ENCODE results near the gene SMG6.
"Not testable (repeated sequence)": the region's sequence is repeated elsewhere in the genome, so short reads cannot be mapped to it uniquely, and the experiment has no call there.

The SMG6 gene

DNA sequence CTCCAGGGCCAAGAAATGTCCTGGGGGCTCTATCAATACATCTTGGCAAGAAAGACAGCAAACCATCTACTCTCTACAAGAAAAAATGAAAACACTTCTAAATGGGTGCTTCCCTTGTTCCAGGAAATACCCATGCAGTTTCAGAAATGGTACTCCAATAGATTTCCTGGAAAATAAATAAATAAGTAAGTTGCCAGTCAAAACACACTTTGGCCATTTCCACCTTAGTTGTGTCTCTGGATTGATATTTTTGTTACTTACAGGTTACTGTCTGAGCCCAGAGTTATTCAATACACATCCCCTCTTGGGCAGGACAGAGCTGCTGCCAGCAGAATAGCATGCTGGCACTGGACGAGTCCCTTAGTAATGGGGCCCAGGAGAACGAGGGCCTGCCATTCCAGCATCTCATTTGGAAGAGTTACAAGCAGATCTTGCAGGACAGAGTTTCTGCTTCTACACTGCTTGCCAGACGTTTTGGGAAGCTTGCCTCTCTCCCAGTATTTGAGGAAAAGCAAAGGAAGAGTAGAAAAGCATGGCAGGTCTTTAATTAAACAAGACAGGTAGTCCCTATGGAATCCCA lies 100.5 kb downstream of the SMG6 start:
- DNase-seq (ENCODE audit: low spot score): no peak

DNA sequence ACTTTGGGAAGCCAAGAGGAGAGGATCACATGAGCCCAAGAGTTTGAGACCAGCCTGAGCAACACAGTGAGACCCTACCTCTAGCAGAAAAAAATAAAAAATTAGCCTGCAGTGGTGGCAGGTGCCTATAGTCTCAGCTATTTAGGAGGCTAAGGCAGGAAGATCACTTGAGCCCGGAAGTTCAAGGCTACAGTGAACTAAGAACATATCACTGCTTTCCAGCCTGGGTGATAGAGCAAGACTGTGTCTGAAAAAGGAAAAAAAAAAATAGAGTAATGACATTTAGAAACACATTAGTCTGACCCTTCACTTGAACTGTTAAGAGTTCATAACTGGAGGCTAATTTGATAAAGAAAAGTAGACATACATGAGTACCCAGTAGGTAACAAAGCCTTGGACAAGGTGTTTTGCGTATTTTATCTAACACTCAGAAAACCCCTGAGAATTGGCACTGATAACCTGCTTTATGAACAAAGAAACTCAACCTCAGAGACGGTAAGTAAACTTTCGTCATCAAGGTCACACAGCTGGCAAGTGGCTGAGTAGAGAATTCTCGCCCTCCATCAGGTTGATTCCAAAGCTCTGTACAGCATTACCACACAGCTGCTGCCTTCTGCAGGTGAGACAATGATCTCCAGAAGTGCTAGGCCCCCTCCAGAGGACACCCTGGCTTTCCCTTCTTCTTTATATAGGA lies 101.1 kb downstream of the SMG6 start:
- no peak for DNase-seq (ENCODE audit: low spot score)

DNA sequence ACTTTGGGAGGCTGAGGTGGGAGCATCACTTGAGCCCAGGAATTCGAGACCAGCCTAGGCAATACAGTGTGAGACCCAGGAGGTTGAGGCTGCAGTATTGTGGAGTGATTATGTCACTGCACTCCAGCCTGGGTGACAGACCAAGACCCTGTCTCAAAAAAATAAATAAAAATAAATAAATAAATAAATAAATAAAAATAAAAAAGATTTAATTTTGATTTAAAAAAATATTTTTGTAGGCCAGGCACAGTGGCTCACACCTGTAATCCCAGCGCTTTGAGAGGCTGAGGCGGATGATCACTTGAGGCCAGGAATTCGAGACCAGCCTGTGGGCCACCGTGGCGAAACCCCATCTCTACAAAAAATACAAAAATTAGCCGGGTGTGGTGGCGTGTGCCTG lies 104.2 kb downstream of the SMG6 start:
- DNase-seq (ENCODE audit: low spot score): not testable (repeated sequence)

DNA sequence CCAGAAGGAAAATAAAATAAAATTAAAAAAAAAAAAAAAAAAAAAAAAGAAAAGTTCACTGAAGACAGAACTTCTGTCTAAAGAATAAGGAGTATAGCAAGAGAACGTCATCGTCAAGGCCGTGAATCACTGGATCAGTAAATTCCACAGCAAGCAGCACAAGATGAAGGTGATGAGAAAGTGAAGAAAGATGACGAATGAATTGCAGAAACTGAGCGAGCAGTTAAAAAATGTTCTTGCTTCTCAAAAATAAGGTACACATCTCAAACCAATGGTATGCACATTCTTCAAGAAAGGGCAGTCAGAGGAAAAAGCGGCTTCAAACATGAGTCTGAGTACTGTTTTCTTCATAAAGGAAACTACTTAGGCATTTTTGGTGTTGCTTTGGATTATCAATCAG lies 104.7 kb downstream of the SMG6 start:
- DNase-seq (ENCODE audit: low spot score): no peak

DNA sequence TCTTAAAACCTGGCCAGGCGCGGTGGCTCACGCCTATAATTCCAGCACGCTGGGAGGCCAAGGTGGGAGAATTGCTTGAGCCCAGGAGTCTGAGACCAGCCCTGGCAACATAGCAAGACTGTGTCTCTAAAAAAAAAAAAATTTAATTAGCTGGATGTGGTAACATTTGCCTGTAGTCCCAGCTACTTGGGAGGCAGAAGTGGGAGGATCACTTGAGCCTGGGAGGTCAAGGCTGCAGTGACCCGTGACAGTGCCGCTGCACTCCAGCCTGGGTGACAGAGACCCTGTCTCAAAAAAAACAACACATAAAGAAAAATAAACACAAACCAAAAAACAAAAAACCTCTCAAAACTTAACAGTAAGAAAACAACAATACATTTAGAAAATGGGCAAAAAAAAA lies 106.3 kb downstream of the SMG6 start:
- DNase-seq (ENCODE audit: low spot score): no peak

DNA sequence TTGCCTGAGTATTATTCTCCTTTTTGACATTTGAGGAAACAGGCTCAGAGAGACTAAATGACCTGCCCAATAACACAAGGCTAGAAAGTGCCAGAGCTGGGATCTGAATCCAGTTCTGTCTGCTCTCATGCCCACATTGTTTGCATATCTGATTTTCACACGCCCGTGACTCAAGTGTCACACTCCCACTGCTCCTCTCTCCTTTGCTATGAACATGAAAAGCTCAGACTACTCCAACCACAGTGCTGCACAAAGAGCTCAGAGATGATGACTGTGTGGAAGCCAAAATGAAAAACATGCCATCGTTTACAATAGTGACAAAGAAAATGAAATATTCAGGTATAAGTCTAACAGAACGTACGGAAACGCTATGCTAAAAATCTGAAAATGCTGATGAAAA lies 107.9 kb downstream of the SMG6 start:
- no peak for DNase-seq (ENCODE audit: low spot score)

DNA sequence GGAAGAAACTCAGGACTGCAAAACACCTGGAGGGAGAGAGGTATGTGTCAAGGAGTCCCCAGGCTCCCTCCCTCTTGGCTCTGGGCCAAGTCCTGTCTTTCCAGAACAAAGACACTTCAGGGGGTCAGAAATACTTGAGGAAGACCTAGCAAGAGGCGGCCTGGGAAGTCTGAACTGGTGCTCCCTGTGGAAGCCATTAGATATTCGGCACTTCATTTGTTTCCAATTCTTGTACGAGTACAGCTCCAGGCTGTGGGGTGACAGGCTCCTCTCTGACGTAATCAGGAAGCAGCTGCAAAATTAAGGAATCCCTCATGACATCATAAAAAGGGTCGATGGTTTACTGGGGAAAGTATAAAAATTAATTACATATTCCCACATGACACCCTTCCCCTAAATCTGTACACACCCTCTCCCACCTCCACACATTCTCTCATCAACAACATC lies 108.7 kb downstream of the SMG6 start:
- DNase-seq (ENCODE audit: low spot score): no peak

DNA sequence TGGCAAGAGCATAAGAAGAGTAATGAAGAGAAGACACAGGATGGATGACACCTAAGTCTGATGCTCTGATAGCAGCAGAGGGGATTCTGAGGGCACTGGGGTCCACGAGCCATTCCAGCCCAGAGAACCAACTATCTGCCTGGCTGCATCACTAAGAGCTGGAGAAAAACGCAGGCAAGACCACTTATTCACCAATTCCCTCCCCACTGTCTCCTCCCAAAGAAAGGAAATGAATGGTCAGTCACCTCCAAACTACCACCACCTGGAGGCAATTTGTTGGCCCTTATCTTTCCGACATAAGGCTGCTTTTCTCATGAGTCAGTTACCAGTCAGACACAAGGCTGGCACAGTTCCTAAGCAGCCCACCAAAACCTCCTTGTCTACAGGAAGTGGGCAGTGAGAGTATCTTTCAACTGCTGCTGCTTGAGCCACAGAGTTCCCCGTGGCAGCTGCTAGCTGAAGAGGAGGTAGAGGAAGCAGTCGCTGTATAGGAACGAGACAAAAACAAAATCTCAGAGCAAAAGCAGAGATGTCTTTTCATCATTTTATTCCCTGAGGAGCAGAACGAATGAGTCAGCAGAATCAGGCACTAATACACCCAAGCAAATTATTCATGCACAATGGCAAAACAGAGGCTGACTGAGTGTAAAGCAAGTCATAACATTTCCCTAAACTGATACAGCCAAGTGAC lies 111.1 kb downstream of the SMG6 start:
- peak; percentile 9 for DNase-seq (ENCODE audit: low spot score)

DNA sequence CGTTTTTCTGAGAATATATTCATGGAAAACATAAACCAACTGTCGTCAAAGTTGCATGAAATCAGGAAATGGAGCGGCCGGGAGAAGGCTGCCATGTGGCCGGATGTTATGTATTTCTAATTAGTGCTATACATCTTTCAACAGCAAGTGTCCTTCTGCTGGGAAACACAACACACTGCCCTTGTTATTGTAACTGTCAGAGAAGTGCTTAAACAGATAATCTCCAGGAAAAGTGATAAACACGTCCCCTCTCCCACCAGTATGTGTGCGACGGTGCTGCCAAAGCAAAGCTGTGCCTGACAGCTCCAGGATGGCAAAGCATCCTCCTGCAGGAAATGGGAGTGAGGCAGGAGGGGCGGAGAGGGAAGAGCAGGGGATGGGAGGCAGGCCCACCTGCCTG lies 111.8 kb downstream of the SMG6 start:
- no peak for DNase-seq (ENCODE audit: low spot score)

DNA sequence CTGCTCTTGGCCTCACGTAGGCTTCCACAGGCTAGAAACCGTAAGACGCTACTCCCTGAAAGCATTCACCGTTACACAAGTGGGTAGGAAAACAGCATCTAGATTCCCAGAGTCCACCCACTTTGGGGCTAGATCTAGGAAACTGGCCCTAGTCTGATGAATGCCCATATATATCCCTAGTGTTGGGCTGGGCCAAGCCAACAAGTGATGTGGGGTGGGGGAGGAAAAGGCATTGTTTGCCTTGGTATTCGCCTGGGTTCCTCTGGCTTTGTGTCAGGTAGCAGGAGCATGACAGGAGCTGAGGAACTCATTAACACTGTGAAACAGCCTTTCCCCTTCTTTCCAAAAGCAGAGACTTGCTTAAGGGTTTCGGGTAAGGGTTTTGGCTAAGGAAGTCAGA lies 112.4 kb downstream of the SMG6 start:
- DNase-seq (ENCODE audit: low spot score): no peak

DNA sequence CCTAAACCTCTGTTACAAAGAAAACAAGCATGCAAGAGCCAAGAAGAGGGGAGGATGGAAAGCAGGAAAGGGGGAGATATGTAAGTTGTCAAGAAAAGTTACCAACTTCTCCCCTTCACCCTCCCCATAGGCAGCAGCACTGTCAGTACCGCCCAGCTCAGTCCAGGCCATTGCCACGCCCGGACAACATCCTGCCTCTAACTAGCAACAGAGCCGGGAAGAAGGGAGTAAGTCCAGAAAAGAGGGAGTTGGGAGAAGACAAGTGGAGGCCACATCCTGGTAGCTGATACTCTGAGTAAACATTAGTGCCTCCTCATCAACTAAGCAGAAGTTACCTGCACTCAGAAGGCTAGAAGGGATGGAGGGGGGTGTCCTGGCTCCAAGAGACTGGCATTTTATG lies 113.6 kb downstream of the SMG6 start:
- DNase-seq (ENCODE audit: low spot score): no peak

DNA sequence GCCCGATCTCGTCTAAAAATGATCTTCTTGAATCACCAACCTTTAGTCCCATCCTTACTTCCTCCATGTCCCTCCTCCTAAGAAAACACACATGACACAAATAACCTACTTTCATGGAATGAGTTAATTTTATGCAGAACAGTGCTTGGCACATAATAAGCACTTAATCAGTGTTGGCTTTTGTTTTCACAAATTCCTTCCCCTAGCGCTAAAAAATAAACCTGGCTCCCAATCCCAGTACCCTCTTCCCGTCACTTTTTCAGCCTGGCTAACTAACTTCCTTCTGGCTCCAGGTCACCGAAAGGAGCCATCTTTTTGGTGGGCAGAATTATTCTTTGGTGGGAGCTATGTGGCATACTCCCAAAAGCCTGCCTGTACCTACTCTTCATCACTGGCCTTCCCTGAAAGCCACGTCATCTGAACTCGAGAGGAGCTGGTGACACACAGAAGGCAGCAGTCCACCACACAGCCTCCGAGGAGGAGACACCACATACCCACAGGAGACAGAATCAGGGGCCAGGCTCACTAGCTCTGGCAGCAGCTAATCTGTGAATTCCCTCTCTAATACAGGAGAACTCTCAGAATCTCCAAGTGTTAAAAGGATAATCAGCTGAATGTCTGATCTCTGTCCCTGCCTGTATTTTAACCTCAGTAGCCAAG lies 114.5 kb downstream of the SMG6 start:
- DNase-seq (ENCODE audit: low spot score): no peak

DNA sequence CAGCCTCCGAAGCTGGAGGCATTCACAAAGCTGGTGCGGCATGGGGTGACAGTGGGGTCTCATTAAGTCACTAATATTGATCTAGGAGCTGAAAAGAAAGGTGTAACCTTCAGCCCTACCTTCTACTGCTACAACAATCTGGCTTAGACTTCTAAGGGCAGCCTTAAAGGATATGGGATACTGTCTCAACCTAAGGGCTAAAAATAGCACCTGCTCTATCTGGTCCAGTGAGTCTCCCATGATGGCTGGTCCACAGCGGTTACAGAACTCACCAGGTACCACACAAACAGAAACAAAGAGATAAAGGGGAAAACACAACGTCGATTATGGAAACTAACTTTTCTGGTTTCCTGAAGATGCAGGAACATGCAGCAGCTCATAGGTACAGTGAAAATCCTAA lies 115.8 kb downstream of the SMG6 start:
- no peak for DNase-seq (ENCODE audit: low spot score)

DNA sequence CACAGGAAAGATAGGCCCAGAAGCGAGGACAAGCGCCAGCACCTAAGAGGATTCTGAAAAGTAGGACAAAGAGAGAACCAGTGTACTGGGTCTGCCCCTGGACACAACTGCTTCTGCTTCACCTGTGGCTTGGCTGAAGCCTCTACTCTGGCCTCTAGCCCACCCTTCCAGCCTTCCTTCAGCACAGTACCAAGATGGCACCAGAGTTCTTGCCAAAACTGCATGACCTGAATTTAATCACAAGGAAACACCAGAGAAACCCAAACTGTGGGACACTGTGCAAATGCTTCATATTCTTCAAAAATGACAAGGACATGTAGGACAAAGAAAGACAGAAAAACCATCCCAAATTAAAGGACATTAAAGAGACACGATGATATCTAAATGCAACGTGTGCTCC lies 116.6 kb downstream of the SMG6 start:
- DNase-seq (ENCODE audit: low spot score): no peak

DNA sequence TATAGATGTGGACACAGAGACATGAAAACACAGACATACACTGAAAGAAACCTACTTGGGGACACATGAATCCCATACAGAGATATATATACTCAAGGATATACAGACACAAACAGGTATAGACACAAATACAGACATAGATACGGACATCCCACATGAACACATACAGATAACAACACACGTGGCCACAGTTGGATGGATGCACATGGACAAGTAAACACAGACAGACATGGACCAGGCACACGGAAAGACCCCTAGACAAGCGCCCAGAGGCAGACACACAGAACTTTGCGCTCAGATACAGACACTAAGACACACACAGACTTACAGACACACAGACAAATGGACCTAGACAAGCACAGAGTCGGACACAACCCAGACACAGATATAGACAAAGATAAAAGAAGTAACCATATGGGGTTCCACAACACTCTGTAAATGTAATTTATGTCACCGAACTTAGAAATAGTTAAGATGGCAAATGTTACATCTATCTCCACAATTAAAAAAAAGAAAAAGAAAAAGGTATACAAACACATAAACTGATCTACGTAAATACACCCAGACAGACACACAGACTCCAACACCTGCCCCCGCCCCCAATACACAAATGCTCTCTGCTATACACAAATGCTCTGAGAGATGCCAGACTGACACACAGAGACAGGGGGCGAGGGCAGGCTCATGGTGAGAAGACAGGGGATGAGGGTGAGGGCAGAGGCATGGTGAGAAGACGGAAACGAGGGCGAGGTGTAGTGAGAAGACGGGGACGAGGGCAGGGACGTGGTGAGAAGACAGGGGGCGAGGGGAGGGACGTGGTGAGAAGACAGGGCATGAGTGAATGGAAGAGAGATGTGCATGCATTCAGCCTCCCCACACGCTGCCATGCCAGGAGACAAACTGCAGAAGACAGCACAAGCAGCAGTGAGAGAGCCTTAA lies 118.3 kb downstream of the SMG6 start:
- no peak for DNase-seq (ENCODE audit: low spot score)

DNA sequence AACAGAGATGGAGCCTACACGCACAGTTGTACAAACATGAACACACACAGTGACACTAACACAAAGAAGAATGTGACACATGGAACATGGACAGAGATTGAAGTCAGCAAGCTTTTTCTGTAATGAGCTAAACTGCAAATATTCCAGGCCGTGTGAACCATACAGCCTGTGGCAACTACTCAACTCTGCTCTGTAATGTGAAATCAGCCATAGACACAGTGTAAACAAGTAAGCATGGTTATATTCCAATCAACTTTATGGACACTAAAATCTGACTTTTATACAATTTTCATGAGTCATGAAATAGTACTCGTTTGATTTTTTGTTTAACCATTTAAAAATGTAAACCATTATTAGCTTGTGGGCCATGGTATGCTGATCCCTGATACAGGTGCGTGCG lies 120.2 kb downstream of the SMG6 start:
- no peak for DNase-seq (ENCODE audit: low spot score)

DNA sequence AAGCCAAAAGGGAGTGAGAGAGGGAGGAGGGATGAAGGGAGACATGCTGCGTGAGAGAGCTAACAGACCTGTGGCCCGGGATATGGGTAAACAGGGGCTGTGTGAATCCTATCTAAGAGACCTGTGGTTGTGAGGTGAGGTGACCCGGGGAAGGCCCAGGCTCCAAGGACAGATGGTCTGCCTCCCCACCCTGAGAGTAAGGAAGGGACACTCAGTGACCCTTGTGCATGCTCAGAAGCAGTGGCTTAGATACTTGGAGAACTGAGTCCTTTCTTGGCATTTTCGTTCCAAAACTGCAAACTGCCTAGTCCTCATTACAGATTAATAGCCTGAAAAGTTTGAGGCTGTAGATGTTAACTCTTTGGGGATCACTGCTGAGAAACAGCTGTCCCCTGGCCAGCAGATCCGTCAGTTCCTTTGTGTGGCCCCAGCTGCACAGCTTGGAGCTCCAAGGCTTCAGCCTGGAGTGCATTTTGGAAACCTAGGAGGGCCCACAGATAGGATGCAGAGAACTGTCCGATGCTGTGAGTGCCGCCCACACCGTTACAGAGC lies 121.6 kb downstream of the SMG6 start:
- no peak for DNase-seq (ENCODE audit: low spot score)

DNA sequence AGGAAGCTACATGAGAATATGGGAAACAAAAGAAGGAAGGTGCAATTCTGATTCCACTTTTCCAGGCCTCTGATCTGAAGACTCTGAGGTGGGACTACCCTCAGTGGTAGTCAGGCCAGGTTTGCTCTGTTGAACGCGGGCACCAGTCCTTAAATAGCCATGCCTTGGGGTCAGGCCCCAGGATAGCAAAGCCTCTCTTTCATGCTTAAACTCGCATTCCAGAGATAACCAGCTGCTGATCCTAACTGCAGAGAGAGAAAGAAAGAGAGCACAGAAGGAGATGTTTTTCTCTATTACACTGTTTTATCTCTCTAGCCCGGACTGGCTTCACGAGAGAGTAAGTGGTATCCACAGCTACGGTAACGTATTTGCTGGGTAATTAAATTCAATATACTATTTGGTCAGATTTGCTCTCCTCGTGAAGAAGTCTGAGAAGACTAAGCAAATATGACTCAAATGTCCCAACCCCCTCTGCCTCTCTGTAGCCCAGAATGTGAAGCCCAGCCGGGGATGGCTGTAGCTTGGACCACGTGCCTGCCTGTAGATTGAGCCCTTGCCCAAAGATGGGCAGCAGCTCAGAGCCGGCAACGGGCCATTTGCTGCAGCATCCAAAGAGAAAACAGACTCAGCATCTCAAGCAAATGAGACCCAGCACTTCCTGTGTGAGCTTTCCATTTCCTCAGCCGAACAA lies 122.2 kb downstream of the SMG6 start:
- no peak for DNase-seq (ENCODE audit: low spot score)

DNA sequence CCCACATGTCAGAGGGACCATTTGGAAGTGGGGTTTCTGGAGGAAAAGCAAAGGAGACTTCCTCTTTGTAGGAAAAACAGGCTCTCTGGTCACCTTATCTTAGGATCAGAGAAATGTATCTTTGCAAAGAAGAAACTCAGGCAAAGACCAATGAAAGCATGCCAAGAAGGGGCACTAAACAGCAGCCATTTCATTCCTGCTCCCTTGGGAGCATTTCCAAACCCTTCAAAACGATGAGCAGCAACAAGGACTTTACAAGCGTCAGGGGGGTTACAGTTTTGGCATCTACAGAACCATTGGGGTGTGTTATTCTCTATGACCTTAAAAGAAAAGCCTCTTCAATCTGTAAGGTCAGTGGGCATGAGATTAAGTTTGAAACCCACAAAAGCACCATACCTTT lies 122.8 kb downstream of the SMG6 start:
- DNase-seq (ENCODE audit: low spot score): no peak

DNA sequence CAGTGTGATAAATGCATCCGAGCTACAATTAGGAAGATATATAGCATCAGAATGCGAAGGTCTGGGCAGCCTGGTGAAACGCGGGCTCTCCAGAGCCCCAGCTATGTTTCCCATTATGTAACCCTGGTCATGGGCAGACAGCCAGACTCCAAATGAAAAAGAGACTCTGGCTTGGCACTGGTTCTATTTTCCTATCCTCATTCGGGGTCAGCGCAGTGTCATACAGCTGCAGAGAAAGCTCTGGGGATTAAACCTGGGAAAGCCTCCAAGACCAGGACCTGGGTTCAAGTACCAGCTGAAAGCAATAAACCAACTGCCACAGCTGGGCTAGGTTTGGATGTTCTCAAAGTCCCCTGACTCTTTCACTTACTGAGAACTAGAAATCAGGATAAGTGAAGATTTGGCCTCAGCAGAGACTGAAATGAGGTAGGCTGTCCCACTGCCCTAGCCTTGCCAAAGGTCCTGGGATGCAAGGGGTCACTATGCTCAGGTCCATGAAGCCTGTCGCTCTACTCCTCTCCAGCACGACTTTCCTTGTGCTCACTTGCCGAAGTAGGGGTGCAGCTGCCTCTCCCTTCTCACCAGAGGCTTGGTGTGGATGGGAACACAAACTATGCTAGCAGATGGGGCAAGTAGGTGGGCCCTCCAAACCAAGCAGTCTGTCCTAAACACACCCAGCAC lies 123.8 kb downstream of the SMG6 start:
- no peak for DNase-seq (ENCODE audit: low spot score)

Data from NAMALWA (cell line).